SK-N-SH (cell line): Measurements from ENCODE around the gene PEAK1.

ENCODE experiments used
- CHD2 ChIP-seq: fragments of 150-350 bp; IDR thresholded peaks from 2 replicates; pipeline ENCODE4 v1.6.1; 2018; ENCODE audit warnings: low read length; ENCODE audit not compliant: partially characterized antibody
- CTCF ChIP-seq: fragments of 200-600 bp; sonication (generic); IDR thresholded peaks from 2 replicates; pipeline ENCODE4 v1.6.1; 2017; ENCODE audit warnings: antibody characterized with exemption, mild to moderate bottlenecking, moderate library complexity
- RAD21 ChIP-seq: IDR thresholded peaks from 2 replicates; pipeline ENCODE4 v1.6.1; 2012; ENCODE audit warnings: mild to moderate bottlenecking, low read length
- RFX5 ChIP-seq: IDR thresholded peaks from 2 replicates; pipeline ENCODE4 v1.6.1; 2012; ENCODE audit warnings: mild to moderate bottlenecking, improper control_type of control experiment, low read length
- SIN3A ChIP-seq: IDR thresholded peaks from 2 replicates; pipeline ENCODE4 v1.6.1; 2012; ENCODE audit warnings: low read depth, mild to moderate bottlenecking, low read length, moderate library complexity, borderline replicate concordance
- TAF1 ChIP-seq: IDR thresholded peaks from 2 replicates; pipeline ENCODE4 v1.6.1; 2012; ENCODE audit warnings: low read depth, mild to moderate bottlenecking, low read length, moderate library complexity, borderline replicate concordance
- TCF12 ChIP-seq: IDR thresholded peaks from 2 replicates; pipeline ENCODE4 v1.4.0; 2012

GRCh38 chr15:77180270-77180669 is 239.6 kb downstream of the PEAK1 start:
- TF ChIP-seq CTCF: no peak
- TF ChIP-seq TAF1: no peak
- TF ChIP-seq CHD2: no peak
- TF ChIP-seq RFX5: no peak
- TF ChIP-seq TCF12: no peak
- TF ChIP-seq SIN3A: no peak
- no peak for TF ChIP-seq RAD21
